DOHH2 (cell line): ENCODE data around the gene RXFP4.

Experiments
- H3F3A ChIP-seq: fragments of 200-600 bp; sonication (generic), shearing (Covaris generic); 2 replicates; pipeline ENCODE4 v1.6.0; 2016; ENCODE audit warnings: antibody characterized with exemption, mild to moderate bottlenecking; ENCODE audit not compliant: control insufficient read depth, insufficient read depth
- H3K27ac ChIP-seq: fragments of 200-600 bp; sonication (generic); 2 replicates; pipeline ENCODE4 v1.5.1; 2014; ENCODE audit warnings: low read depth, mild to moderate bottlenecking, low read length, moderate library complexity
- H3K27me3 ChIP-seq: fragments of 200-600 bp; sonication (generic); 2 replicates; pipeline ENCODE4 v1.6.1; 2014; ENCODE audit warnings: mild to moderate bottlenecking, low read length, mixed read lengths; ENCODE audit not compliant: control insufficient read depth
- H3K36me3 ChIP-seq: fragments of 200-600 bp; sonication (generic); 2 replicates; pipeline ENCODE4 v1.6.1; 2014; ENCODE audit warnings: mild to moderate bottlenecking, low read length, moderate library complexity, mixed read lengths; ENCODE audit not compliant: control insufficient read depth
- H3K4me1 ChIP-seq: fragments of 200-600 bp; sonication (generic); 2 replicates; pipeline ENCODE4 v1.6.1; 2014; ENCODE audit warnings: mild to moderate bottlenecking, low read length, mixed read lengths; ENCODE audit not compliant: control insufficient read depth
- H3K4me2 ChIP-seq: fragments of 200-600 bp; sonication (generic); 2 replicates; pipeline ENCODE4 v1.6.0; 2014; ENCODE audit warnings: mild to moderate bottlenecking, low read length, moderate library complexity
- H3K4me3 ChIP-seq: fragments of 200-600 bp; sonication (generic); 2 replicates; pipeline ENCODE4 v1.5.1; 2014; ENCODE audit warnings: mild to moderate bottlenecking, low read length, mixed read lengths
- H3K79me2 ChIP-seq: fragments of 200-600 bp; sonication (generic); 2 replicates; pipeline ENCODE4 v1.6.1; 2014; ENCODE audit warnings: mild to moderate bottlenecking, low read length, mixed read lengths; ENCODE audit not compliant: control insufficient read depth
- H3K9me2 ChIP-seq: fragments of 200-600 bp; sonication (generic); replicated peaks from 2 replicates; pipeline ENCODE4 v1.6.1; 2014; ENCODE audit warnings: mild to moderate bottlenecking, low read length, mixed read lengths; ENCODE audit not compliant: control insufficient read depth
- H3K9me3 ChIP-seq: fragments of 200-600 bp; sonication (generic); 2 replicates; pipeline ENCODE4 v1.6.1; 2014; ENCODE audit warnings: antibody characterized with exemption, low read length, mixed read lengths; ENCODE audit not compliant: control insufficient read depth, insufficient read depth
- H4K20me1 ChIP-seq: fragments of 200-600 bp; sonication (generic); 2 replicates; pipeline ENCODE4 v1.6.0; 2014; ENCODE audit warnings: low read depth, mild to moderate bottlenecking, antibody characterized with exemption, low read length, moderate library complexity; ENCODE audit not compliant: control insufficient read depth, insufficient read depth
- CTCF ChIP-seq: fragments of 200-600 bp; sonication (generic); IDR thresholded peaks from one replicate; pipeline ENCODE4 v1.5.1; 2014; ENCODE audit warnings: antibody characterized with exemption, mild to moderate bottlenecking, low read depth, low read length; ENCODE audit not compliant: poor library complexity, severe bottlenecking
- EZH2phosphoT487 ChIP-seq: fragments of 200-600 bp; sonication (generic); IDR thresholded peaks from 2 replicates; pipeline ENCODE4 v1.6.1; 2017; ENCODE audit warnings: borderline replicate concordance, mild to moderate bottlenecking, antibody characterized with exemption, low read length, moderate library complexity, mixed read lengths

Gene RXFP4

GRCh38 chr1:155913969-155914757, 27.3 kb upstream of the RXFP4 start:
- Histone ChIP-seq H4K20me1 (no peaks in the 10 kb centered on the region), H3K9me3 (no peaks in the 10 kb centered on the region), H3K4me3 (no peak overlapping the region), H3K27ac (no peak overlapping the region), H3K9me2 (no peaks in the 10 kb centered on the region), H3K36me3 (peaks cover 94% of the 10 kb centered on the region), H3K4me1 (peaks cover 20% of the 10 kb centered on the region), H3K79me2 (peaks cover 25% of the 10 kb centered on the region), H3K4me2 (no peak overlapping the region), H3F3A (peaks cover 62% of the 10 kb centered on the region), H3K27me3 (no peaks in the 10 kb centered on the region)
- no peak for TF ChIP-seq CTCF
- no peak for TF ChIP-seq EZH2phosphoT487

- Histone ChIP-seq H3K27ac (no peak overlapping the region), H3K27me3 (no peaks in the 10 kb centered on the region), H3K79me2 (peaks cover 28% of the 10 kb centered on the region), H4K20me1 (no peaks in the 10 kb centered on the region), H3K36me3 (peaks cover 94% of the 10 kb centered on the region), H3K9me2 (no peaks in the 10 kb centered on the region), H3K4me2 (no peak overlapping the region), H3K4me3 (no peak overlapping the region), H3K4me1 (no peaks in the 10 kb centered on the region), H3F3A (peaks cover 51% of the 10 kb centered on the region), H3K9me3 (no peaks in the 10 kb centered on the region)
- no peak for TF ChIP-seq CTCF
- no peak for TF ChIP-seq EZH2phosphoT487
Observed at GRCh38 chr1:155918660-155919059, 22.8 kb upstream of the RXFP4 start.

- H3K9me3 ChIP-seq, result no peaks in the 10 kb centered on the region
- peaks cover 28% of the 10 kb centered on the region for H3K79me2 ChIP-seq
- H3K27me3 ChIP-seq, result no peaks in the 10 kb centered on the region
- H3K4me3 ChIP-seq, result no peak overlapping the region
- H3K27ac ChIP-seq, result no peak overlapping the region
- no peaks in the 10 kb centered on the region for H3K4me1 ChIP-seq
- peaks cover 39% of the 10 kb centered on the region for H3F3A ChIP-seq
- H3K9me2 ChIP-seq, result no peaks in the 10 kb centered on the region
- H3K36me3 ChIP-seq, result peaks cover 92% of the 10 kb centered on the region
- H4K20me1 ChIP-seq, result no peaks in the 10 kb centered on the region
- no peak overlapping the region for H3K4me2 ChIP-seq
- no peak for TF ChIP-seq EZH2phosphoT487
- TF ChIP-seq CTCF, result no peak
Observed at GRCh38 chr1:155919801-155920200, 21.6 kb upstream of the RXFP4 start.
